Stimulated activated CD4-positive, alpha-beta T cell treated with anti-CD3 and anti-CD28 coated beads, Interleukin-12 subunit alpha, Interleukin-12 subunit beta, amount 100 ng/mL, for 24 hours (primary cell): ENCODE data around the gene HSD17B11.
"Not testable (repeated sequence)": the region's sequence is repeated elsewhere in the genome, so short reads cannot be mapped to it uniquely, and the experiment has no call there.

Source experiments
- DNase-seq, 2 experiments: peaks; one replicate each; pipeline ENCODE4 v3.0.0-alpha.2; 2020; ENCODE audit warnings: low read depth in 2 of 2

HSD17B11 gene

GRCh38 chr4:87356832-87357526 lies 34.0 kb downstream of the HSD17B11 start:
- DNase-seq = no peak

GRCh38 chr4:87354168-87355102 lies 36.6 kb downstream of the HSD17B11 start:
- no peak for DNase-seq

- no peak for DNase-seq
Observed at GRCh38 chr4:87353592-87353991, 37.4 kb downstream of the HSD17B11 start.

GRCh38 chr4:87345139-87345538 lies 45.8 kb downstream of the HSD17B11 start:
- DNase-seq = no peak

- no peak for DNase-seq
Observed at GRCh38 chr4:87342872-87343271, 48.1 kb downstream of the HSD17B11 start.

GRCh38 chr4:87341954-87342635 lies 48.9 kb downstream of the HSD17B11 start:
- DNase-seq = not testable (repeated sequence)

- no peak for DNase-seq
Observed at GRCh38 chr4:87339440-87339839, 51.5 kb downstream of the HSD17B11 start.

- no peak for DNase-seq
Observed at GRCh38 chr4:87337361-87337760, 53.6 kb downstream of the HSD17B11 start.

GRCh38 chr4:87333267-87333666 lies 57.7 kb downstream of the HSD17B11 start:
- no peak for DNase-seq

GRCh38 chr4:87330761-87331160 lies 60.2 kb downstream of the HSD17B11 start:
- DNase-seq = no peak

GRCh38 chr4:87327136-87327535 lies 63.9 kb downstream of the HSD17B11 start:
- no peak for DNase-seq

GRCh38 chr4:87326460-87326859 lies 64.5 kb downstream of the HSD17B11 start:
- DNase-seq = no peak

GRCh38 chr4:87322754-87323153 lies 68.2 kb downstream of the HSD17B11 start, which contains the start of gene HSD17B13:
HSD17B13 (minus strand) TSS chr4:87322882; CDS start chr4:87322841, 41 bp downstream.
- no peak for DNase-seq

- no peak for DNase-seq
Observed at GRCh38 chr4:87321888-87322287, 69.1 kb downstream of the HSD17B11 start.

- no peak for DNase-seq
Observed at GRCh38 chr4:87317527-87317926, 73.5 kb downstream of the HSD17B11 start.

- DNase-seq = no peak
Observed at GRCh38 chr4:87316961-87317360, 74.0 kb downstream of the HSD17B11 start.

GRCh38 chr4:87315000-87315399 lies 76.0 kb downstream of the HSD17B11 start:
- not testable (repeated sequence) for DNase-seq

- DNase-seq = no peak
Observed at GRCh38 chr4:87313756-87314155, 77.2 kb downstream of the HSD17B11 start.

GRCh38 chr4:87311684-87312083 lies 79.3 kb downstream of the HSD17B11 start:
- no peak for DNase-seq

GRCh38 chr4:87310691-87311335 lies 80.2 kb downstream of the HSD17B11 start:
- no peak for DNase-seq

- no peak for DNase-seq
Observed at GRCh38 chr4:87309625-87310024, 81.4 kb downstream of the HSD17B11 start.

- DNase-seq = no peak
Observed at GRCh38 chr4:87306056-87306455, 84.9 kb downstream of the HSD17B11 start.
